Fibroblast of mammary gland (primary cell): ENCODE measurements around the gene FBXO42.
"Not testable (repeated sequence)": the region's sequence is repeated elsewhere in the genome, so short reads cannot be mapped to it uniquely, and the experiment has no call there.

Experiments
- DNase-seq: peaks from one replicate; pipeline ENCODE4 v3.0.0-alpha.2; 2010; ENCODE audit warnings: low read depth
- H3K4me3 ChIP-seq: 2 replicates; pipeline ENCODE4 v1.5.1; 2011; ENCODE audit warnings: low read depth, mild to moderate bottlenecking, low read length, moderate library complexity; ENCODE audit not compliant: control insufficient read depth
- TF ChIP-seq, protein P1 (sequence below): conservative IDR thresholded peaks from 2 replicates; pipeline ENCODE4 v1.5.1; 2011; ENCODE audit warnings: low read depth, low read length, inconsistent platforms; ENCODE audit not compliant: control insufficient read depth, insufficient read depth

FBXO42 gene

DNA sequence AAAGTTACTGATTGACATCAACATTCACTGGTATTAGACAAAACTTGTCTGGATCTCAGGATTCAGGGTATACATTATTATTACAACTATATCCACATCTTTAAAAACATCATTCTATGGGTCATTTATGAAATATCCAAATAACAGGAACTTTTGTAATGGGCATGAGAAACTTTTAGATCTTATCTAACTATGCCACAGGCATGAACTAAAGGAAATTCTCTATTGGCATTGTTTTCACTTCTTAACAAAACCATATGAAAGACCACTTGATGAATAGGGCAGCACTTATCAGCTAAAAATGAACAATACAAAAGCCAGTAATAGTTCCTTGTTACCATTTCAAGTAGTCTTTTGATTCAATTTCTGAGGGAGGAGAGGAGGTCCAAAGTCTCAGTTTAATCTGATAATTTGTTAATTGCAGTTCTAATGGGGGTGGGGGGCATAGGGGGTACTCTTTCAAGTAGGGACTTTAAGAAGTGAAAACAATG, 84.5 kb downstream of the FBXO42 start:
- H3K4me3 ChIP-seq = no peak overlapping the region
- TF ChIP-seq, protein P1, sequence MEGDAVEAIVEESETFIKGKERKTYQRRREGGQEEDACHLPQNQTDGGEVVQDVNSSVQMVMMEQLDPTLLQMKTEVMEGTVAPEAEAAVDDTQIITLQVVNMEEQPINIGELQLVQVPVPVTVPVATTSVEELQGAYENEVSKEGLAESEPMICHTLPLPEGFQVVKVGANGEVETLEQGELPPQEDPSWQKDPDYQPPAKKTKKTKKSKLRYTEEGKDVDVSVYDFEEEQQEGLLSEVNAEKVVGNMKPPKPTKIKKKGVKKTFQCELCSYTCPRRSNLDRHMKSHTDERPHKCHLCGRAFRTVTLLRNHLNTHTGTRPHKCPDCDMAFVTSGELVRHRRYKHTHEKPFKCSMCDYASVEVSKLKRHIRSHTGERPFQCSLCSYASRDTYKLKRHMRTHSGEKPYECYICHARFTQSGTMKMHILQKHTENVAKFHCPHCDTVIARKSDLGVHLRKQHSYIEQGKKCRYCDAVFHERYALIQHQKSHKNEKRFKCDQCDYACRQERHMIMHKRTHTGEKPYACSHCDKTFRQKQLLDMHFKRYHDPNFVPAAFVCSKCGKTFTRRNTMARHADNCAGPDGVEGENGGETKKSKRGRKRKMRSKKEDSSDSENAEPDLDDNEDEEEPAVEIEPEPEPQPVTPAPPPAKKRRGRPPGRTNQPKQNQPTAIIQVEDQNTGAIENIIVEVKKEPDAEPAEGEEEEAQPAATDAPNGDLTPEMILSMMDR = no peak
- no peak for DNase-seq

DNA sequence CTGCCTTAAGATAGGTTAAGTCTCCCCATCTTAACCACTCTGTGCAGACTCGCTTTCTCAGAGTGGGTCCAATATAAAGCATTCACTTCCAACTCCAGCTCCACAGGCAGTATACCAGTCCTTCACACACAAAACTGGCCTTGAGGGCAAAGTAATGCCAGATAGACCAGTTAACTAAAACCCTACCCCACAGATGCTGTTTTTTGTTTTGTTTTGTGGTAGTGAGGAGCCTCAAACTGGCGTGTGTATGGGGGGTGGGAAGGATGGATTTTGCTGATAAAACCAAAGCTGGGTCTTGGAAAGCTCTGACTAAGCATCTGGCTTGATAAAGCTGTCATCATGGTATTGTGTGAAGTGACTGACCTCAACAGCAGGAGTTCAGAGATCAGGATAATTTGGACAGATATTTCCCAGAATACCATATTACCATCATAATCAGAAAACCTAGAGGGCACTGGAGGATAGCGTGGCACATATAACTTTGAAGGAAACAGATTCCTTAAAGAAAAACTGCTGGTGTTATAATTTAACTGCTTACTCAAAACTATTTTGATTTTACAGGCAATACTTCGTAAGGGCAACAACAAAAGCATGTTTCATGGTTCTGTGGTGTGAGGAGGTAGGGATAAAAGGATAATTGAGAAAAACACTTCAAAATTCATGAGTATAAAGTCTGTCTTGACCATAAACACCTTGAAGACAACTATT, 85.7 kb downstream of the FBXO42 start:
- no peak for DNase-seq
- TF ChIP-seq, protein P1 = no peak
- H3K4me3 ChIP-seq = no peak overlapping the region

DNA sequence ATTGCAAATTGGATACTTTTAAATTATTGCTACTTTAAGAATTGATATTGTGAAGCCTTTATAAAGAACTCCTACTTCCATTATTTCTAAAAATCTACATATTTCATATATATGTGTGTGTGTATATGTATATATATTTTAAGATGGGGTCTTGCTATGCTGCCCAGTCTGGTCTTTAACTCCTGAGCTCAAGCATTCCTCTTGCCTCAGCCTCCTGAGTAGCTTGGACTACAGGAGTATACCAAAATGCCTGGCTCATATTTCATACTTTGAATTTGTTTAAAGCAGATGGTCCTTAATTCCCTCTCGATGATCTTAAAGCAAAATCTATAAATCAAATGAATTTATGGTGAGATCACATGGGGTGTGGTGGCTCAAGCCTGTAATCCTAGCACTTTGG, 90.2 kb downstream of the FBXO42 start:
- TF ChIP-seq, protein P1 = no peak
- no peak overlapping the region for H3K4me3 ChIP-seq
- no peak for DNase-seq

DNA sequence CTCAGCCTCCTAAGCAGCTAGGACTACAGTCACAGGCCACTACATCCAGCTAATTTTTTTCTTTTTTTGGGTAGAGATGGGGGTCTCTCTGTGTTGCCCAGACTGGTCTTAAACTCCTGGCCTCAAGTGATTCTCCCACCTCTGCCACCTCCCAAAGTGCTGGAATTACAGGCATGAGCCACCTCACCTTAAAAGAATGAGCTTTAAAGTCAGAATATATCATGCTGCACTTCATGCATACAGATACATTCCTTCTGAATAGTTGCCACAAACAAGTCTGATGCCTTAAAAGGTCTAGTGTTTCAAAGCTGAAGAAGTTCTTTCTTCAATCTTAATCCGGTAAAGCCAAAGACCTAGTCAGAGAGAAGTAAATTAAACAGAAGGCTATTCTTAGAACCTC, 91.5 kb downstream of the FBXO42 start:
- no peak overlapping the region for H3K4me3 ChIP-seq
- no peak for DNase-seq

DNA sequence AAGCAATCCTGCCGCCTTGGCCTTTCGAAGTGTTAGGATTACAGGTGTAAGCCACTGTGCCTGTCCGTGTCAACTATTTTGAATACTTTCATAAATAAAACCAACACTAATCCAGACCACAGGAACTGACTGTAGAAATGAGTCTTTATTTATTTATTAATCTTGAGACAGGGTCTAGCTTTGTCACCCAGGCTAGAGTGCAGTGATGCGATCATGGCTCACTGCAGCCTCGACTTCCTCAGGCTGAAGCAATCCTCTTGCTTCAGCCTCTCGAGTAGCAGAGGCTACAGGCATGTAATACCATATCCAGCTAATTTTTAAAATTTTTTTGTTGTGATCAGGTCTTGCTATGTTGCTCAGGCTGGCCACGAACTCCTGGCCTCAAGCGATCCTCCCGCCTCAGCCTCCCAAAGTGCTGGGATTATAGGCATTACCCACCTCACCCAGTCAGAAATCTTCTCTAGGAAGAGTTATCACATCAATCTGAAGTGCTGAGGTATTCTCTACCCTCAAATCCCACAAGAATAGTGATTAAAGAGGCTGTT, 93.6 kb downstream of the FBXO42 start:
- H3K4me3 ChIP-seq = no peak overlapping the region
- no peak for DNase-seq
- TF ChIP-seq, protein P1 = no peak

More for the DNA sequence above, 91.5 kb downstream of the FBXO42 start:
- TF ChIP-seq, protein P1 = no peak

DNA sequence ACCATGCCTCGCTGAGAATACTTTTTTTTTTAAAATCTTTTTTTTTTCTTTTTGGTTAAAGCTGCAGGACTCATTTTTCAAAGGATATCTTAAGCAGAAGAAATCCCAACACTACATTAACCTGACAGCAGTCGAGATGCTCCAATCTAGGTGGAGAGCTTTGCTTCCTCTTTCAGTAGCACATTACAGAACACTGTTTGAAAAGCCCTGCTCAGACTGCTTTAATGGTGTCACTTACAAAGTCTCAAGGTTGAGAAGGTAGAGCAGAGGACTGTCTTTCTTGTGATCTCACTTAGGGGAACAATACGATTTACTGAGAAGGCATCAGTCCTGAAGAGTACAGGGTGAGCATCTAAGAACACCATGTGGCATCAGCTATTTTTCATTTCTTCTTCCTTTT, 94.3 kb downstream of the FBXO42 start:
- TF ChIP-seq, protein P1 = no peak
- no peak overlapping the region for H3K4me3 ChIP-seq
- no peak for DNase-seq

DNA sequence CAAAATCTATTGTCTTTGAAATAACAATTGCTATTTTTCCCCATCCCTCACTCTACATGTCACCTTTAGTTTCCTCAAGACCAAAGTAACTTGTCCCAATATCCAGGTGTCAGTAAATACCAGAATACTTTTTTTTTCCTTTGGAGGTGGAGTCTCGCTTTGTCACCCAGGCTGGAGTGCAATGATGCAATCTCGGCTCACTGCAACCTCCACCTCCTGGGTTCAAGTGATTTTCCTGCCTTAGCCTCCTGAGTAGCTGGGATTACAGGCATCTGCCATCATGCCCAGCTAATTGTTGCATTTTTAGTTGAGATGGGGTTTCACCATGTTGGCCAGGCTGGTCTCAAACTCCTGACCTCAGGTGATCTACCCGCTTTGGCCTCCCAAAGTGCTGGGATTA, 94.7 kb downstream of the FBXO42 start:
- H3K4me3 ChIP-seq = not testable (repeated sequence)

More for the DNA sequence above, 94.7 kb downstream of the FBXO42 start:
- not testable (repeated sequence) for DNase-seq
